Adrenal gland (tissue), 12 donors: ENCODE results near the gene NUCKS1. TPM values are rescaled to one million over a fixed set of nuclear protein-coding genes. Genes with fewer than 3 reads are reported as not detected.

Source experiments
- DNase-seq, 7 donors: peaks; one replicate each; pipeline ENCODE4 v3.0.0-alpha.2; 2019 to 2020
- H3K27ac ChIP-seq, 5 donors: fragments of 200-600 bp; sonication (generic) in 4 of 5; 1 replicate in 3 of 5; 2 replicates in 2 of 5; pipeline versions ENCODE4 v1.5.1 to v1.8.0; 2016 to 2020; ENCODE audit warnings: mild to moderate bottlenecking in 1 of 5
- H3K27me3 ChIP-seq: fragments of 200-600 bp; 2 replicates; pipeline ENCODE4 v1.8.0; 2021
- H3K36me3 ChIP-seq, 2 donors: fragments of 200-600 bp; replicated peaks in 1 of 2; 1 replicate in 1 of 2; 2 replicates in 1 of 2; pipeline versions ENCODE4 v1.5.1 to v1.8.0; 2018 to 2022
- H3K4me1 ChIP-seq, 2 donors: fragments of 200-600 bp; replicated peaks in 1 of 2; 1 replicate in 1 of 2; 2 replicates in 1 of 2; pipeline versions ENCODE4 v1.5.1 to v1.8.0; 2018 to 2021
- H3K4me3 ChIP-seq, 4 donors: fragments of 200-600 bp; sonication (generic) in 3 of 4; one replicate each; pipeline ENCODE4 v1.5.1; 2016 to 2018
- H3K9me3 ChIP-seq, 3 donors: fragments of 200-600 bp; sonication (generic) in 1 of 3; replicated peaks in 1 of 3; 1 replicate in 2 of 3; 2 replicates in 1 of 3; pipeline versions ENCODE4 v1.5.1 to v1.8.0; 2016 to 2021
- POLR2A ChIP-seq, 2 donors: fragments of 450-650 bp; IDR thresholded peaks; one replicate each; pipeline ENCODE4 v1.6.1; 2017; ENCODE audit warnings: antibody characterized with exemption in 2 of 2, mild to moderate bottlenecking in 2 of 2, moderate library complexity in 1 of 2
- WGBS, 4 donors: extraction: QIAGEN DNeasy Blood & Tissue Kit in 2 of 4; methylation state at CpG; one replicate each; pipeline versions ENCODE4 v1.1.5 to v1.1.7; 2013 to 2017; 5-methylcytosine and 5-hydroxymethylcytosine counted together
- intact Hi-C, 2 donors: fragments of 100-400 bp; cut with DNase I; formaldehyde crosslinking; loops; one replicate each; pipeline versions ENCODE4 v1.14.1 to v1.15.0; 2022 to 2023
- polyA plus RNA-seq, 3 donors: library from polyadenylated mRNA; stranded (reverse); fragments of 200-250 nt in 2 of 3; fragments of 350-450 nt in 1 of 3; fragmentation: Illumina TruSeq in 1 of 3; extraction: RNeasy Lipid Tissue Mini Kit (QIAGEN cat#74804) in 1 of 3; gene quantifications; one replicate each; pipeline ENCODE4 v1.2.3, GENCODE V29; 2013 to 2014
- total RNA-seq, 9 donors: library from RNA; depleted of rRNA in 4 of 9; stranded (reverse); fragments of >200 nt in 4 of 9; fragments of 120-200 nt in 1 of 9; fragmentation: NEBNext Ultra II Directional in 1 of 9; extraction: Animal tissue kit (Norgen Biotek cat#: 25700) in 1 of 9; gene quantifications; one replicate each; pipeline versions ENCODE4 v1.1.0 to v1.2.4, GENCODE V29; 2013 to 2023
- TF ChIP-seq, protein P1 (sequence below), 6 experiments: fragments of 450-650 bp in 4 of 6; fragments of 200-600 bp in 2 of 6; sonication (generic) in 1 of 6; IDR thresholded peaks; 1 replicate in 5 of 6; 2 replicates in 1 of 6; pipeline versions ENCODE4 v1.5.1 to v1.8.0; 2016 to 2021; ENCODE audit warnings: antibody characterized with exemption in 6 of 6, mild to moderate bottlenecking in 2 of 6, moderate library complexity in 1 of 6
- donor health status: healthy with polysubstance abuse.
- donor health status: Bipolar disorder and iron deficiency.
- donor health status: DM: yes; HTN: yes; CAD: no.
- donor health status: DM: no; HTN: no; CAD: no.
- donor health status: DM: no; HTN: no; CAD: no.
- donor health status: DM: yes; HTN: yes; CAD: no.

Gene NUCKS1
- total and polyA plus RNA-seq, 12 donors = 33.1 to 161 (median 122) TPM

DNA sequence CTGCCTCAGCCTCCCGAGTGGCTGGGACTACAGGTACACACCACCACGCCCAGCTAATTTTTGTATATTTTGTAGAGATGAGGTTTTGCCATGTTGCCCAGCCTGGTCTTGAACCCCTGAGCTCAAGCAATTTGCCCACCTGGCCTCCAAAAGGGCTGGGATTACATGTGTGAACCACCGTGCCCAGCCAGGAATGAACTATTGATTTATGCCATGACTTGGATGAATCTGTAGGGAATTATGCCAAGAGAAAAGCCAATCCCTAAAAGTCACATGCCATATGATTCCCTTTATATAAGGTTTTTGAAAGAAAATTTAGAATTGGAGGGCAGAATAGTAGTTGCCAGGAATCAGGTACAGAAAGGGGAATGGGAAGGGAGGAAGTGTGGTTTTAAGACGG is 50.6 kb downstream of the NUCKS1 start:
- DNase-seq = no peak
- no peaks in the 10 kb centered on the region for H3K27me3 ChIP-seq
- no peaks in the 10 kb centered on the region for H3K36me3 ChIP-seq
- no peak overlapping the region for H3K27ac ChIP-seq
- TF ChIP-seq, protein P1, sequence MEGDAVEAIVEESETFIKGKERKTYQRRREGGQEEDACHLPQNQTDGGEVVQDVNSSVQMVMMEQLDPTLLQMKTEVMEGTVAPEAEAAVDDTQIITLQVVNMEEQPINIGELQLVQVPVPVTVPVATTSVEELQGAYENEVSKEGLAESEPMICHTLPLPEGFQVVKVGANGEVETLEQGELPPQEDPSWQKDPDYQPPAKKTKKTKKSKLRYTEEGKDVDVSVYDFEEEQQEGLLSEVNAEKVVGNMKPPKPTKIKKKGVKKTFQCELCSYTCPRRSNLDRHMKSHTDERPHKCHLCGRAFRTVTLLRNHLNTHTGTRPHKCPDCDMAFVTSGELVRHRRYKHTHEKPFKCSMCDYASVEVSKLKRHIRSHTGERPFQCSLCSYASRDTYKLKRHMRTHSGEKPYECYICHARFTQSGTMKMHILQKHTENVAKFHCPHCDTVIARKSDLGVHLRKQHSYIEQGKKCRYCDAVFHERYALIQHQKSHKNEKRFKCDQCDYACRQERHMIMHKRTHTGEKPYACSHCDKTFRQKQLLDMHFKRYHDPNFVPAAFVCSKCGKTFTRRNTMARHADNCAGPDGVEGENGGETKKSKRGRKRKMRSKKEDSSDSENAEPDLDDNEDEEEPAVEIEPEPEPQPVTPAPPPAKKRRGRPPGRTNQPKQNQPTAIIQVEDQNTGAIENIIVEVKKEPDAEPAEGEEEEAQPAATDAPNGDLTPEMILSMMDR (IDR thresholded peaks at IDR 0.05) = no peak
- TF ChIP-seq POLR2A (IDR thresholded peaks at IDR 0.05) = no peak
- H3K4me3 ChIP-seq = no peak overlapping the region
- WGBS, 4 donors = 79 to 85% (median 82%) methylated on average over 4 of the region's 4 CpGs
- intact Hi-C loops = no loop called here
- peaks cover 0 to 10% of the 10 kb centered on the region in 2 donors for H3K4me1 ChIP-seq
- no peaks in the 10 kb centered on the region for H3K9me3 ChIP-seq

DNA sequence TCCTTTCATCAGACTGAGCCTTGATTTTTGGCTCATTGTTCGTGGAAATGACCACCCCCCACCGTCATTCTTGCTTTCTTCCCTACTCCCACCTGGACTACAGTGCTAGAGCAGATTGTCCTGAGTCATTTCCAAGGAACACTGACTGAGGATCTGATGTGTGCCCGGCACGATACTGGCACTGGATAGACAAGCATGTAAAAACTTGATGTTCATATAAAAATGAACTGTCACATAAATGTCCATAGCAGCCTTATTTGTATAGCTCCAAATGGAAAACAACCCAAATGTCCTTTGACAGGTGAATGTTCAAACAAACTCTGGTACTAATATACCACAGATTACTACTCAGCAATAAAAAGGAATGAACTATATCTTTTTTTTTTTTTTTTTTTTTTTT is 51.1 kb downstream of the NUCKS1 start:
- no peak for DNase-seq
- Histone ChIP-seq H3K4me3 (no peak overlapping the region), H3K36me3 (no peaks in the 10 kb centered on the region), H3K27ac (no peak overlapping the region), H3K9me3 (no peaks in the 10 kb centered on the region), H3K27me3 (no peaks in the 10 kb centered on the region), H3K4me1 (peaks cover 0 to 5% of the 10 kb centered on the region in 2 donors)
- intact Hi-C loops = no loop called here
- no peak for TF ChIP-seq POLR2A (IDR thresholded peaks at IDR 0.05)
- TF ChIP-seq, protein P1 (IDR thresholded peaks at IDR 0.05) = no peak
- 91 to 97% (median 95%) methylated on average over 4 of the region's 4 CpGs for WGBS, 4 donors

DNA sequence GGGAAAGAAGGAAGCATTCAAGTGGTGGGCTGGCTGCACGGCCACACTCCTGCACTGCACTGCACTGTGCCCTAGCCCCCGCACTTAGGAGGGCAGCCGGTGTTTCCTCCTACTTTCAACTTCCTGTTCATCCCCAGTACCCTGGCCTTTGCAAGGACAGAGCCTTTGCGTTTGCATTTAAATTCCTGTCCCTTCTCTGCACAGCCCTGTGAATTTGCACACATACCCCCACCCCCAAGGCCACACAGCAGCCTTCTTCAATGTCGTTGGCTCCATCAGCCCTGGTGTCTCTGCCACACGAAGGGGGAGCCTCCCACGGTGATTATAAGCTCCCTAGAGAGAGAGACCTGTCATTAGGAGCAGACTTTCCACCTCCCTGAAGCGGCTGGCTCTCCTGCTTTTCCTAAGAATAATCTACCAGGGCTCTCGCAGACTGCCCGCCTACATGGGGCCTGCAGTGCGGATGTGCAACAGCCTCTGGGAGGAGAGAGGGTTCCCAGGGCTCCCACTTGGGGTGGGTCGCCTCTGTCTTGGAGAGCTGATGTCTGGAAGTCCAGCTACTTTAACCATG is 56.5 kb downstream of the NUCKS1 start:
- WGBS, 4 donors = 54 to 59% (median 57%) methylated on average over 11 to 12 of the region's 12 CpGs
- Histone ChIP-seq H3K27ac (no peak overlapping the region), H3K4me3 (no peak overlapping the region), H3K36me3 (no peaks in the 10 kb centered on the region), H3K27me3 (no peaks in the 10 kb centered on the region), H3K9me3 (no peaks in the 10 kb centered on the region), H3K4me1 (no peaks in the 10 kb centered on the region)
- no peak for DNase-seq
- TF ChIP-seq, protein P1 (IDR thresholded peaks at IDR 0.05) = no peak
- no peak for TF ChIP-seq POLR2A (IDR thresholded peaks at IDR 0.05)
- intact Hi-C loops = no loop called here

DNA sequence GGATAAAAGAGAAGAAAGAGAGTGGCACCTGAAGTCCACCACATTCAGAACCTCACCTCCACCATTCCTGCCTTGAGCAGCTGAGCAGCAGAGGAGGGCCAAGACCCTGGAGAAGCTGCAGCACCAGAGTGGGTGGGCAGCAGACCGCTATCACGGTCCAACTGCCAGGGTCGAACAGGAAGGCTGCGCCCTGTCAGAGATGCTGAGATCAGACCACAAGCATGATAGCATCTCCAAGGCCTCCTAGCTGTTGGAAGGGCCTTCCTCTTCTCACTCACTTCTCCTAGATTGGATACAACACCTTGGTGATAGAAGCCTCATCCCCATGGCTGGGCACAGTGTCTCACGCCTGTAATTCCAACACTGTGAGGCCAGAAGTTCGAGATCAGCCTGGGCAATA is 57.6 kb downstream of the NUCKS1 start:
- no peaks in the 10 kb centered on the region for H3K9me3 ChIP-seq
- no peak for TF ChIP-seq POLR2A (IDR thresholded peaks at IDR 0.05)
- TF ChIP-seq, protein P1 (IDR thresholded peaks at IDR 0.05) = no peak
- intact Hi-C loops = no loop called here
- no peak for DNase-seq
- no peak overlapping the region for H3K27ac ChIP-seq
- WGBS, 4 donors = 87 to 91% (median 90%) methylated on average over 6 of the region's 6 CpGs
- no peaks in the 10 kb centered on the region for H3K27me3 ChIP-seq
- H3K36me3 ChIP-seq = no peaks in the 10 kb centered on the region
- no peak overlapping the region for H3K4me3 ChIP-seq
- no peaks in the 10 kb centered on the region for H3K4me1 ChIP-seq
